Fibroblast of peridontal ligament (primary cell): ENCODE data around the gene MRC2.
A peak's percentile ranks its signal among the peaks of the same experiment; 100 is the strongest.
"Not testable (repeated sequence)": the region's sequence is repeated elsewhere in the genome, so short reads cannot be mapped to it uniquely, and the experiment has no call there.

Experiments
- DNase-seq: peaks from one replicate; pipeline ENCODE4 v3.0.0-alpha.2; 2010; ENCODE audit errors: extremely low read depth

Gene MRC2

GRCh38 chr17:62679866-62680377 lies 52.5 kb downstream of the MRC2 start:
- DNase-seq, result no peak

DNA sequence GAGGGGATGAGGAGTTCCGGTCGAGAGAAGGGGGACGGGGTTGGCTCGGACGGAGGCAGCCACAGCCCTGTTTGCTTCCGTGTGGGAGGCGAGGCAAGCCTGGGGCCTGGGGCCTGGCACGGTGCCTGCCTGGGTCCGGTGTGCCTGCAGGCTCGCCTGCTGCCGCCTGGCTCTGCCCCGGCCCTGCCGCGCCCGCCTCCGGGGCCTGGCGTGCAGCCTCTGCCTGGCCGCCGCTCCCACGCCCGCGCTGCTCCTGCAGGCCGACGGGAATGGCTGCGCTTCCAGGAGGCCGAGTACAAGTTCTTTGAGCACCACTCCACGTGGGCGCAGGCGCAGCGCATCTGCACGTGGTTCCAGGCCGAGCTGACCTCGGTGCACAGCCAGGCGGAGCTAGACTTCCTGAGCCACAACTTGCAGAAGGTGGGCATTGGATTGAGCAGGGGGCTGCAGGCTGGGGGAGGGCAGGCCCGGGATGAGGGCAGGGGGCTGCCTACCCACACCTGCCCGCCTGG lies 53.1 kb downstream of the MRC2 start:
- DNase-seq, result no peak

DNA sequence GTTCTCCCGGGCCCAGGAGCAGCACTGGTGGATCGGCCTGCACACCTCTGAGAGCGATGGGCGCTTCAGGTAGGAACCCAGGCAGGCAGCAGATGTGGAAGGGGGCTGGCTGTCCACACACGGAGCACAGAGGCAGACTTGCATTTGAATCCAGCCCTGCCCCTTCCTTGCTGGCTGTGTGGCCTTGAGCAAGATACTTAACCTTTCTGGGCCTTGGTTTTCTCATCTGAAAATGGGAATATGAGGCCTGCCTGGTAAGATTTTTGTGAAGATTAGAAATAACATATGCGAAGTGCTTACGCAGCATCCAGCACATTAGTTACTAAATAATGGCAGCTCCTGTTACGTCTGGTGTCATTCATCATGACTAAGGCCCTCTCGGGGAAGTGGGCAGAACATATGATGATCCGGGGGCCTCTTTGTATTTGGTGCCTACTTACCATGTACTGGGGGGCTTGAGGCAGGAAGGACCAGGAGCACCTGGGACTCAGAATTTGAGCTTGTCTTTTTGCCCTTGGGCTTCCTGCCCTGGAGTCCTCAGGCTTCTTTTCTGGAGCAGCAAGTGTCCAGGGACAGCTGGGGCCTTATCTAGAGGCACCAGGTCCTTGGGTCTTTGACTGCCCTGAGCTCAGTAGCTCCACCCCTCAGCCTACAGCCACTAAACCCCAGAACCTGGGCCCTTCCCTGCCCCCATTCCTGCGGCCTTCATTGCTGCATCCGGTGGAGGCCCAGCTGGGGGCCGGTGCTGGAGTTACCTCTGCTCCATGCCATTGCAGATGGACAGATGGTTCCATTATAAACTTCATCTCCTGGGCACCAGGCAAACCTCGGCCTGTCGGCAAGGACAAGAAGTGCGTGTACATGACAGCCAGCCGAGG lies 53.8 kb downstream of the MRC2 start:
- no peak for DNase-seq

DNA sequence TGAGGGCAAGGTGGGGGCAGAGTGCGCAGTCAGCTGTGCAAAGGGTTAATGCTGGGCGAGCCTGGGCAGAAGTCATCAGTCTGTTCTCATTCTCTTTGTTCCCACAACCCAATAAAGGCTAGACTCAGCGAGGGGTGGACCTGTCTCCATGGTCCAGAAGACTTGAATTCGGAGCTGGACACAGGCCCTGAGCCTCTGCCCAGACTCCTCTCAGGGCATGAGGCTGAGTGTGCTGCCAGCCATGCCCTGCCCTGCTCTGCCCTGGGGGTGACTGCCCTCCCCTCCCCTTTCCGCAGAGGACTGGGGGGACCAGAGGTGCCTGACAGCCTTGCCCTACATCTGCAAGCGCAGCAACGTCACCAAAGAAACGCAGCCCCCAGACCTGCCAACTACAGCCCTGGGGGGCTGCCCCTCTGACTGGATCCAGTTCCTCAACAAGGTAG lies 54.5 kb downstream of the MRC2 start:
- DNase-seq, result no peak

DNA sequence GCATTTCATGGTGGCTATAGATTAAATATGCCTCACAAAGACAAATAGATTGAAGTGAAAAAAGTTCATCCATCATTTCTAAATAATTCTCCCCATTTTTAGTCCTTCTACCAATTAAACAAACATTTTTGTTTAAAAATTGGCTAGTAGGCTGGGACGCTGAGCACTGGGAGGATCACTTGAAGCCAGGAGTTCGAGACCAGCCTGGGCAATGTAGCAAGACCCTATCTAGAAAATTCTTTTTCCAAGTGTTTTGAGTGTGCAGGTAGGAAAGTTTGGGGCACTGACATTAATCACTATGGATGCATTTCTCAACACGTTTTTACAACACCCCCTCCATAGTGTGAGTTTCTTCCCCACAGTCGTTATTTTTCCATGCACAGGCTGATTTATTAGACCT lies 56.7 kb downstream of the MRC2 start:
- DNase-seq, result no peak

GRCh38 chr17:62687997-62688396 lies 60.5 kb downstream of the MRC2 start:
- no peak for DNase-seq

DNA sequence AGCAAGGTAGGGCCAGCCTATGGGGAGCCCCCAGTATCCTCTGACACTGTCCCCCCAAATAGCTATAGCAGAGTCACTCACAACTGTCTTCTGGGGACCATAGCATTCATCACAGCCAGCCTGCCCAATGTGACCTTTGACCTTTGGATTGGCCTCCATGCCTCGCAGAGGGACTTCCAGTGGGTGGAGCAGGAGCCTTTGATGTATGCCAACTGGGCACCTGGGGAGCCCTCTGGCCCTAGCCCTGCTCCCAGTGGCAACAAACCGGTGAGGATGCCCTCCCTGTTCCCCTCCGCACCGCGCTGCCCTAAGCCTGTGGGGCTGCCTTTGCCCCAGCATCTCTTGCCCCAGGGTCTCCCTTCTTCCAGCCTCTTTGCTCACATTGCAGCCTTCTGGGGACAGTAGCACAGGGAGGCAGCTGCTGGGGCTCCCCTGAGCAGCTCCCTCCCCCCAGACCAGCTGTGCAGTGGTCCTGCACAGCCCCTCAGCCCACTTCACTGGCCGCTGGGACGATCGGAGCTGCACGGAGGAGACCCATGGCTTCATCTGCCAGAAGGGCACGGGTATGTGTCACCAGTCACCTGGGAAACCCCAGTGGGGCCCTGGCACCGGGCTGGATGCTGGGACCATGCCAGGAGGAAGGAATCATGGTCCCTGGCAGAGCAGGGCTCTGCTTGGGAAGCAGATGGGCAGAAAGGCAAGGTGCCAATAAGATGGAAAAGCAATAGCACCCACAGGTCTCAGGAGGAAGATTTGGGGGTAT lies 61.1 kb downstream of the MRC2 start:
- no peak for DNase-seq

GRCh38 chr17:62689441-62690167 lies 62.1 kb downstream of the MRC2 start:
- no peak for DNase-seq

DNA sequence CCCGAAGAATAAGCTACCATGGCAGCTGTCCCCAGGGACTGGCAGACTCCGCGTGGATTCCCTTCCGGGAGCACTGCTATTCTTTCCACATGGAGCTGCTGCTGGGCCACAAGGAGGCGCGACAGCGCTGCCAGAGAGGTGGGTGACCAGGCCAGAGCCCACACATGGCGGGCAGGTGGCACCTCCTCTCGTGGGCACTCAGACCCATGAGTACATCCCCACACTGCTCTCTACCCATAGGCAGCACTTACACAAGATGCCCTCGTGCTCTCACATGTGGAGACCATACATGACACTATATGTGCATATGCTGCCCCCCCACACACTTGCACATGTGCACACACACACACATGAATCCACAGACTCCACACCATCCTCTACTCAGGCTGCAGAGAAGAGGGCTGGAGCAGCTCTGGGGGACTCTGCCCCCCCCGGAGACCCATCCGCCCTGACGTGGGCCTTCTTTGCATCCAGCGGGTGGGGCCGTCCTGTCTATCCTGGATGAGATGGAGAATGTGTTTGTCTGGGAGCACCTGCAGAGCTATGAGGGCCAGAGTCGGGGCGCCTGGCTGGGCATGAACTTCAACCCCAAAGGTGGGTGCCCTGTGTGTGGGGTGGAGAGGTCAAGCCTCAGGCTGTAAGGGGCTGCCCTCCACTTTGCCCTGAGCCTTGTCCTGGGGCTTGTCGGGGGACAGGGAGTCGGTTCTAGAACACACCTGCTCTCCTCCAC lies 62.9 kb downstream of the MRC2 start:
- DNase-seq, result no peak

DNA sequence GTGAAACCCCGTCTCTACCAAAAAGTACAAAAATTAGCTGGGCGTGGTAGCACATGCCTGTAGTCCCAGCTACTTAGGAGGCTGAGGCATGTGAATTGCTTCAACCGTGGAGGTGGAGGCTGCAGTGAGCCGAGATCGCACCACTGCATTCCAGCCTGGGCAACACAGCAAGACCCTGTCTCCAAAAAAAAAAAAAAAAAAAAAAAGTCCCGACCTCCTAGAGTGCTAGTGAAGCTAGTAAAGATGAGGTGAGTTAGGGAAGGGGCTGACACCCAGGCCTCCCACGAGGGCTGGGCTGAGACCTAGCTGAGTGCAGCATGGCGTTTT lies 64.1 kb downstream of the MRC2 start:
- DNase-seq, result not testable (repeated sequence)

- no peak for DNase-seq
Observed at GRCh38 chr17:62692159-62692651, 64.7 kb downstream of the MRC2 start.

DNA sequence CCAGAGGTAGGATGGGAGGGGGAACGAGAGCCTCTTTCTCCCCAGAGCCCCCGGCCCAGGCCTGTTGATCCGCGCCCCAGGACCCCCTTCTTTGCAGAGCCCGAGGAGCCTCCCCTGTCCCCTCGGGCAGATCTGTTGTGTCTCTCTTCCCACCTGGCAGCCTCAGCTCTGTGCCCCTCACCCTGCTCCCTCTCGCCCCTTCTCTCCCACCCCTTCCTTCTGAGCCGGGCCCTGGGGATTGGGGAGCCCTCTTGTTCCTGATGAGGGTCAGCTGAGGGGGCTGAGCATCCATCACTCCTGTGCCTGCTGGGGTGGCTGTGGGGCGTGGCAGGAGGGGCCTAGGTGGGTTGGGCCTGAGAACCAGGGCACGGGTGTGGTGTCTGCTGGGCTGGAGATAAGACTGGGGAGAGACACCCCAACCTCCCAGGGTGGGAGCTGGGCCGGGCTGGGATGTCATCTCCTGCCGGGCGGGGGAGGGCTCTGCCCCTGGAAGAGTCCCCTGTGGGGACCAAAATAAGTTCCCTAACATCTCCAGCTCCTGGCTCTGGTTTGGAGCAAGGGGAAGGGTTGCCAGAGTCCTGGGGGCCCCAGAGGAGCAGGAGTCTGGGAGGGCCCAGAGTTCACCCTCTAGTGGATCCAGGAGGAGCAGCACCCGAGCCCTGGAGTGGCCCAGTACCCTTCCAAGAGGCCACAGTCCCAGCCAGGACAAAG lies 65.4 kb downstream of the MRC2 start:
- peak; percentile 28 for DNase-seq

GRCh38 chr17:62693616-62694409 lies 66.3 kb downstream of the MRC2 start:
- no peak for DNase-seq

DNA sequence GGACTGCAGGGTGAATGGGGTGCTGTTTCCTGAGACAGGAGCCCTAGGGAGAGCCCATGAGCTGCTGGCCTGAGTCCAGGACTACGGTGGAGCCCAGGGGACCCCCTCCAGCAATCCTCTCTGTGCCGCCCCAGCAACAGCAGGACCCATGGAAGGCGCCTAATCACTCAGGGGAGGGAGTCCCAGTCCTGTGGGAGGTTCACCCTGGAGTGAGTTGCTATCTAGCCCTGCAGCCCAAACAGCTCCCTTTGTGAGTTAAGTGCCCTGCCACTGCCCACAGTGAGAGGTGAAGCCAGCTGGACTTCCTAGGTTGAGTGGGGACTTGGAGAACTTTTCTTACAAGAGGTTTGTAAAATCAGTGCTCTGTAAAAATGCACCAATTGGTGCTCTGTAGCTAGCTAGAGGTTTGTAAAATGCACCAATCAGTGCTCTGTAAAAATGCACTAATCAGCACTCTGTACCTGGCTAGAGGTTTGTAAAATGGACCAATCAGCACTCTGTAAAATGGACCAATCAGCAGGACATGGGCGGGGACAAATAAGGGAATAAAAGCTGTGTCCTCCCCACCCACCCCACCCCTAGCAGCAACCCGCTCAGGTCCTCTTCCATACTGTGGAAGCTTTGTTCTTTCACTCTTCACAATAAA lies 67.7 kb downstream of the MRC2 start:
- not testable (repeated sequence) for DNase-seq

DNA sequence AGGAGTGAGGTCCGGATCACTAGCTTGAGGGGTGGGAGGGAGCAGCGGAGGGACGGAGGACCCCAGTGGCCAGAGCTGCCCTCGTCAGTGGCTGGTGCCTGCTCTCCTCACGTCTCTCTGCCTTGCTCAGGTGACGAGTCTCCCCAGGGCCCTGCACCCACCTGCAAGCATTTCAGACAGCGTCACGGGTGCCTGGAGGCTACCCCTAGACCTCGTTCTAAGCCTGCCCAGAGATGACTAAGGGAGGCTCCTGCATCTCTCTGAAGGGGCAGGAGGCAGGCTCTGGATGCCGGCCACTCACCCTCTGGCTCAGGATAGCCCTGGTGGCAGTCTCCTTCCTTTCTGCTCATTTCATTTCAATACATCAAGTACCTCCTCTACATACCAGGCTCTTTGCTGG lies 68.8 kb downstream of the MRC2 start:
- DNase-seq, result no peak

GRCh38 chr17:62696726-62697490 lies 69.4 kb downstream of the MRC2 start:
- no peak for DNase-seq

DNA sequence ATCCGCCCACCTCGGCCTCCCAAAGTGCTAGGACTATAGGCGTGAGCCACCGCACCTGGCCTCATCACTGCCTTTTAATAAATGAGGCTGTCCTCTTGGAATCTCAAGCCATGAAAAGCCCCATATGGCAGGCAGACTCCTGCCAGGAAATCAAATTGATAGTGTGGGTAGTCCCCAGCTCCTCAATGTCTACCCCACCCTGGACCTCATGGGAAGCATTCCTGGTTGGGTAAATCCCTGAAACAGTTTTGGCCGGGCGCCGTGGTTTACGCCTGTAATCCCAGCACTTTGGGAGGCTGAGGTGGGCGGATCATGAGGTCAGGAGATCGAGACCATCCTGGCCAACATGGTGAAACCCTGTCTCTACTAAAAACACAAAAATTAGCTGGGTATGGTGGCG lies 71.0 kb downstream of the MRC2 start:
- not testable (repeated sequence) for DNase-seq

DNA sequence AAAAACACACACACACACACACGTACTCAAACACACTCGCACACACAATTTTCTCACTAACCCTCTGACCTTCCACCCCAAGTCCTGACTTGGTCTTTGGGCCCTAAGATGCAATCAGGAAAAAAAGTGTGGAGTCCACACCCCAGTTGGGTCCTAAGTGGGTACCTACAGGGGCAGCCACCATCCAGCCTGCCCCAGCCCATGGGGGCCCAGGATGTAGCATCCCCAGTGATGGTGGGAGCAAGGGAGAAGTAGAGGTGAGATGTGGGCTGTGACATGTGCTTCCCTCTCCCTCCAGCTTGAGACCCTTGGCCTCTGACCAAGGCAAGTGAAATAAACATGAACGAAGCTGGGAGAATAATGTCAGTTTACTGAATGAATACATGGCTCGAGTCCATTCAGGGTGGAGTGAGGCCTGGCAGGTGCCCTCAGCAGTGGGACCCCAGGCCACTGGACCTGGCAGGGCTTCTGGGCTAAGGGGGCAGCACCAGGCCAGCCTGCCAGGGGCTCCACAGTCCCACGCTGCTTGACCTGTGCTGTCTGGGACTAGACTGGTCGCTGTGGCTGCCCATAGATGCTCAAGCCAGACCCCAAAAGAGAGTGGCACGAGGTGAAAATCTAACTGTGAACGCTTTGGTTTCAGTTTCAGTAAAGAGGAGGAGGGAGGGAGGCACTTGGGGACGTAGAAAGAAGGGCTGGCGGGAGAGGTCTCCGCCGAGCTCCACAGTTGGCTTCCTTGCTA lies 73.7 kb downstream of the MRC2 start:
- DNase-seq, result no peak
